Kidney (tissue), 14 donors: ENCODE data around the gene PCK2. TPM values are rescaled to one million over a fixed set of nuclear protein-coding genes. Genes with fewer than 3 reads are reported as not detected.

Experiments used
- DNase-seq, 5 donors: peaks; one replicate each; pipeline ENCODE4 v3.0.0-alpha.2; 2013 to 2020
- FAIRE-seq: peaks from 2 replicates; lab custom pipeline; 2012; peaks lifted over from hg19 to GRCh38; lab: Jason Lieb, UNC
- H3K27ac ChIP-seq, 2 donors: one replicate each; pipeline ENCODE4 v1.7.0; 2013; ENCODE audit warnings: low read depth in 2 of 2, low read length in 2 of 2, inconsistent platforms in 1 of 2
- H3K27me3 ChIP-seq: one replicate; pipeline ENCODE4 v1.7.1; 2013; ENCODE audit warnings: low read length, inconsistent platforms; ENCODE audit not compliant: control insufficient read depth, insufficient read depth
- H3K36me3 ChIP-seq, 3 donors: one replicate each; pipeline versions ENCODE4 v1.7.0 to v1.7.1; 2013; ENCODE audit warnings: low read length in 3 of 3, control low read depth in 1 of 3, inconsistent platforms in 1 of 3; ENCODE audit not compliant: insufficient read depth in 3 of 3, control insufficient read depth in 2 of 3
- H3K4me1 ChIP-seq, 3 donors: one replicate each; pipeline versions ENCODE4 v1.7.0 to v1.7.1; 2013; ENCODE audit warnings: low read length in 3 of 3, inconsistent platforms in 1 of 3, low read depth in 1 of 3; ENCODE audit not compliant: control insufficient read depth in 2 of 3, insufficient read depth in 2 of 3
- H3K4me3 ChIP-seq, 3 donors: one replicate each; pipeline versions ENCODE4 v1.7.0 to v1.8.1; 2013; ENCODE audit warnings: low read length in 3 of 3, control low read depth in 1 of 3, inconsistent platforms in 1 of 3
- H3K9ac ChIP-seq, 3 donors: one replicate each; pipeline versions ENCODE4 v1.7.0 to v1.7.1; 2013; ENCODE audit warnings: low read length in 3 of 3, control low read depth in 1 of 3, inconsistent platforms in 1 of 3
- H3K9me3 ChIP-seq, 3 donors: one replicate each; pipeline versions ENCODE4 v1.7.0 to v1.7.1; 2013; ENCODE audit warnings: low read length in 3 of 3, control low read depth in 1 of 3, inconsistent platforms in 1 of 3; ENCODE audit not compliant: control insufficient read depth in 2 of 3, insufficient read depth in 1 of 3
- intact Hi-C: fragments of 100-400 bp; cut with DNase I; formaldehyde crosslinking; loops from one replicate; pipeline ENCODE4 v1.11.1; 2022
- polyA plus RNA-seq: library from polyadenylated mRNA; stranded (reverse); fragments of 350-450 nt; fragmentation: Illumina TruSeq; extraction: RNeasy Lipid Tissue Mini Kit (QIAGEN cat#74804); gene quantifications from one replicate; pipeline ENCODE4 v1.2.3, GENCODE V29; 2014; ENCODE audit warnings: low read depth, low replicate concordance; ENCODE audit not compliant: insufficient read depth
- total RNA-seq: library from RNA; stranded (reverse); fragmentation: NEBNext Ultra II Directional; extraction: Animal tissue kit (Norgen Biotek cat#: 25700); gene quantifications from one replicate; pipeline ENCODE4 v1.2.1, GENCODE V29; 2021
- TF ChIP-seq, protein P1 (sequence below): IDR thresholded peaks from 3 replicates; pipeline ENCODE4 v1.5.1; 2012; ENCODE audit warnings: mild to moderate bottlenecking, moderate library complexity, borderline replicate concordance; ENCODE audit not compliant: insufficient read depth; ENCODE audit errors: extremely low read depth
- donor health status: control.
- donor health status: control.
- donor health status: control.
- donor health status: control.
- donor health status: control.
- donor health status: DM: yes; HTN: yes; CAD: no.
- donor health status: Normal renal cell carcinoma (clear cell type).

The PCK2 gene
- total and polyA plus RNA-seq, 2 donors from 2014 or later, result 36.1 to 140 TPM

DNA sequence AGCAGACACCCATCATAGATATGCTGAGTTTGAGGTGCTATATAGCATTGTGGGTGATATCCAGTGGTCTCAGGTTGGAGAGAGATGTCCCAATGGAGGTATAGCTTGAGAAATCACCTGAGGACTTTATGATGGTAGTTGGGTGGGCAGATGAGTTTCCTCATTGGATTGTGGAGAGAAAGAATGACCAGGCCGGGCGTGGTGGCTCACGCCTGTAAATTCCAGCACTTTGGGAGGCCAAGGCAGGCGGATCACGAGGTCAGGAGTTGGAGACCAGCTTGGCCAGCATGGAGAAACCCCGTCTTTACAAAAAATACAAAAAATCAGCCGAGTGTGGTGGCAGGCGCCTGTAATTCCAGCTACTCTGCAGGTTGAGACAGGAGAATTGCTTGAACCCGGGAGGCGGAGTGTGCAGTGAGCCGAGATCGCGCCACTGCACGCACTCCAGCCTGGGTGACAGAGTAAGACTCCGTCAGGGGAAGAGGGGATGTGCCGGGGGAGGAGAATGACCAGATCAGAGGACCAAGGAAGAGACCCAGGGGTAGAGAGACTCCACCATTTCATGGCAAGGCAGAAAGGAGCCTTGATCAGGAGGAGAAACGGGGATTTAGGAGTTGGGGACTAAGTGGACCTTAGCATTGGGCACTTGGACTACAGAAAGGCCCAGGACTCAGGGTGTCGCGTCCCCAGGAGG is 757 bp upstream of the PCK2 start:
- no peak for FAIRE-seq
- peaks cover 0 to 14% (median 2%) of the 10 kb centered on the region in 3 donors for H3K36me3 ChIP-seq
- H3K27ac ChIP-seq, result peak overlapping the region; percentile 92 to 95
- DNase-seq, result no peak
- intact Hi-C loops, result no loop called here
- H3K4me3 ChIP-seq, result peak overlapping the region; percentile 12 to 82 (median 48)
- TF ChIP-seq, protein P1, sequence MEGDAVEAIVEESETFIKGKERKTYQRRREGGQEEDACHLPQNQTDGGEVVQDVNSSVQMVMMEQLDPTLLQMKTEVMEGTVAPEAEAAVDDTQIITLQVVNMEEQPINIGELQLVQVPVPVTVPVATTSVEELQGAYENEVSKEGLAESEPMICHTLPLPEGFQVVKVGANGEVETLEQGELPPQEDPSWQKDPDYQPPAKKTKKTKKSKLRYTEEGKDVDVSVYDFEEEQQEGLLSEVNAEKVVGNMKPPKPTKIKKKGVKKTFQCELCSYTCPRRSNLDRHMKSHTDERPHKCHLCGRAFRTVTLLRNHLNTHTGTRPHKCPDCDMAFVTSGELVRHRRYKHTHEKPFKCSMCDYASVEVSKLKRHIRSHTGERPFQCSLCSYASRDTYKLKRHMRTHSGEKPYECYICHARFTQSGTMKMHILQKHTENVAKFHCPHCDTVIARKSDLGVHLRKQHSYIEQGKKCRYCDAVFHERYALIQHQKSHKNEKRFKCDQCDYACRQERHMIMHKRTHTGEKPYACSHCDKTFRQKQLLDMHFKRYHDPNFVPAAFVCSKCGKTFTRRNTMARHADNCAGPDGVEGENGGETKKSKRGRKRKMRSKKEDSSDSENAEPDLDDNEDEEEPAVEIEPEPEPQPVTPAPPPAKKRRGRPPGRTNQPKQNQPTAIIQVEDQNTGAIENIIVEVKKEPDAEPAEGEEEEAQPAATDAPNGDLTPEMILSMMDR, result no peak
- H3K9me3 ChIP-seq, result no peaks in the 10 kb centered on the region
- peaks cover 0 to 25% (median 4%) of the 10 kb centered on the region in 3 donors for H3K4me1 ChIP-seq
- no peaks in the 10 kb centered on the region for H3K27me3 ChIP-seq
- peak overlapping the region in 2 of 3 donors; percentile 22 to 97 for H3K9ac ChIP-seq

DNA sequence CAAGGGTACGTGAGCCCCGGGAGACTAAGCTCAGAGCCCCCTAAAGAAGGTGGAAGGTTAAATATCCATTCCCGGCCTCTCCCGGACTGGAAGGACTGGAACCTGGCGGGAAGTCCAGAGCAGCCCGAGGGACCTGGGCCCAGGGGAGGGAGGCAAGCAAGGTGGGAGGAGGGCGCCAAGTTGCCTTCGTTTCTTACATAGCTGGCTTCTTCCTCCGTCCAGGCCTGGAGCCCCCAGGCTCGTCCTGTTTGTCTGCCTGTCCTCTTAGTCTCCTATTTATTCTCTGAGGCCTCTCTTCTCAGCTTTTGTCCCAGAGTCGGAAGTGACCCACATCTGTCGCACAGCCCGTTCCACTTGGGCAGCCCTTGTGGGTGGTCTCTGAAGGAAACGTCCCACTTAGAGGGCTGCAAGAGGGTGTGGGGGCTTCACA is 745 bp downstream of the PCK2 start:
- Histone ChIP-seq H3K27ac (peak overlapping the region; percentile 92 to 95), H3K36me3 (peaks cover 0 to 22% (median 5%) of the 10 kb centered on the region in 3 donors), H3K27me3 (no peaks in the 10 kb centered on the region), H3K9ac (peak overlapping the region; percentile 33 to 97 (median 81)), H3K4me1 (peaks cover 0 to 27% (median 4%) of the 10 kb centered on the region in 3 donors), H3K9me3 (no peaks in the 10 kb centered on the region), H3K4me3 (peak overlapping the region; percentile 51 to 82 (median 71))
- FAIRE-seq, result no peak
- DNase-seq, result peak; percentile 54 to 80 (median 66)
- intact Hi-C loops, result no loop called here
- TF ChIP-seq, protein P1, result no peak

DNA sequence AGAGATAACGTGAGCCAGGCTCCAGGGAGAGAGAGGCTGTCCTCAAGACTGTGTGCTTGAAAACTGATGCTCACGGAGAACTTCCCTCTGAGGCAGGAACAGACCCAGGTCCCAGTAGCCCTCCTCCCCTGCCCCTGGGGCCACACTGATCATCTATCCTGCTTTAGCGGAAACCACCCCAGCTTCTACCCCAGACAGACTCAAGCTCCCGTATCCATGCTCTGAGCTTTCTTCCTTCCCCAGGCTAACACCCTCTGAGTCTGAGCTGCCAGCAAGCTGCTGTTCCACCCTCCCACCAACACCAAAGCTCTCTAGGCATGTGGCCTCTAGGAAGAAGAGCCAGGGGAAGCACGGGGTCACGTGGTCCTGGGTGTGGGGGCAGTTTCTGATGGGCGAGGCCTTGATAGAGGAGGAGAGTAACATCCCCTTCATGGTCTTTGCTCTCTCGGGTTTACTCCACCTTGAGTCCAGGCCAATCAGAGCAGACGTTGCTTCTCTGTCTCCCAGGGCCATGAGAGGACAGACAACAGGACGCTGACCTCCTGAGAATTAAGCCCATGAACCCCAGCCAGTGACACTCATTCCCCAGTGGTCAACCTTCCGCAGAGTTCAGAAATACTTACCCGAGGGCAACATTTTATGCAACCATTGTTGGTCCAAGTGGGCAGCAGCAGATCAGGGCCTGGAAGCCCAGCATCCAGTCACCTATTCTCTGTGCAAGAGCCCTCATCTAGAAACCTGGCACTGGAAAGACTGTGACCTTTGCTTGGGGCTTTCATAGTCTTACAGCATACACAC is 1.4 kb downstream of the PCK2 start:
- Histone ChIP-seq H3K4me1 (peaks cover 0 to 27% (median 4%) of the 10 kb centered on the region in 3 donors), H3K36me3 (peaks cover 0 to 22% (median 5%) of the 10 kb centered on the region in 3 donors), H3K9ac (peak overlapping the region in 2 of 3 donors; percentile 5 to 97), H3K4me3 (peak overlapping the region; percentile 51 to 82 (median 71)), H3K9me3 (no peaks in the 10 kb centered on the region), H3K27ac (peak overlapping the region; percentile 92 to 95), H3K27me3 (no peaks in the 10 kb centered on the region)
- intact Hi-C loops, result no loop called here
- DNase-seq, result peak; percentile 79 to 89 (median 82)
- TF ChIP-seq, protein P1, result no peak
- no peak for FAIRE-seq
